NCI-H2196 (cell line): ENCODE data around the gene KRT71.

Source experiments
- DNase-seq: peaks from one replicate; lab custom pipeline; 2025; ENCODE audit not compliant: unreplicated experiment; lab: John Stamatoyannopoulos, UW

KRT71 gene

DNA sequence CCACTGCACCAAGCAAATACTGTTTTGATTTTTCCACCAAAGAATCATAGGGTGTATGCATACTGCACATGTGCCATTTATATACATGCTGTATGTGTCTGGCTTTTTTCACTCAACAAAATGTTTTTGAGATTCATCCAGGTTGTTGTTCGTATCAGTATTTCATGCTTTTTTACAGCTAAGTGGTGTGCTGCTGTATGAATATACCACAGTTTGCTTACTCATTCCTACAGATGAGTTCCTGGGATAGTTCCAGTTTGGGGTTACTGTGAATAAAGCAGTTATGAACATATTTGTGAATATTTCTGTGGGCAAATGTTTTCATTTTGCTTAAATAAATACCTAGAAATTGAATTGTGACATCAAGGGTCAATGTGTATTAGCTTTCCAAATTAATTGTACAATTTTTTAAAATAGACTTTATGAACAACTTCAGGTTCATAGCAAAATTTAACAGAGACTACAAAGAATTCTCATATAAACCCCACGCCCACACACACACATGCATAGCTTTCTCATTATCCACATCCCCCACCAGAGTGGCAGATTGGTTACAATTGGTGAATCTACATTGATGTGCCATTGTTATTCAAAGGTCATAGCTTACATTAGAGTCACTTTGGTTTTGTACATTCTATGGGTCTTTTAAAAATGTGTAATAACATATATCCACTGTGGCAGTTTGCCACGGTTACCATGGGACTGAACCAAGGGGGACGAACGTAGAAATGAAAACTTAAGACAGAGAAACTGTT, 53.0 kb downstream of the KRT71 start:
- no peak for DNase-seq

DNA sequence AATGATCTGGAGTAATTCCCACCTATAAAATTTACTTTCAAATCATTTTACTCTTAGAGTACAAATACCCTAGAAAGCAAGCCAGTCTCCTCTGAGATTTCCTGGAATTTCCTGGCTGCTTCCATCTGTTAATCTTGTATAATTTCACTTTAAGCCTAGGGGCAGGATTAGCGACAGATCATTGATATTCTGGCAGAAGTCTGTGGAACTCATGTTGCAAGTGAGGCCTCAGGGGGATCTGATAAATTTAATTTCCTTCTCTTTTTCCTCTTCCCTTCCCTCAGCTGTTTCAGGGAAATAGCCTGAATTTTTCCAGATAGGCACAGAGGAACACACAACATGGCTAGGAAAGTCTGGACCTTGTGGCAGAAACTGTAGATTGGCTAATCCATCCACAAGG, 54.0 kb downstream of the KRT71 start:
- no peak for DNase-seq

DNA sequence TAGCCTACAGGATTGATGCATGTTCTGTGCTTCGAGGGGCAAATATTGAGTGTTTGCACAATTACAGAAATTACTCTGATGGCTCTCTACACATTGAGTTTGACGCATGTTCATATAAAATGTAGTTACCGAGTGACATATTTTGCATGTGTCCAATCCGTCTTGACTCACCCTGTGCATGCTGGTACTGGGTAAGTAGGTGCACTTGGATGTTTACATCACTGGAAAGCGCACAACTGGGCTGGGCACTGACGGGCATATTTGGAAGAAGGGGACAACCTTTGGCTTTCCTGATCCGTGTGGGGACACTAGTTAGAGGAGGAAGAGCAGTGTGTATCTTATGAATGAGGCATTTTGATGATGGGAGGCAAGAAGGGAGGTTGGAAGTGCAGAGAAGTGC, 55.0 kb downstream of the KRT71 start:
- DNase-seq = no peak

DNA sequence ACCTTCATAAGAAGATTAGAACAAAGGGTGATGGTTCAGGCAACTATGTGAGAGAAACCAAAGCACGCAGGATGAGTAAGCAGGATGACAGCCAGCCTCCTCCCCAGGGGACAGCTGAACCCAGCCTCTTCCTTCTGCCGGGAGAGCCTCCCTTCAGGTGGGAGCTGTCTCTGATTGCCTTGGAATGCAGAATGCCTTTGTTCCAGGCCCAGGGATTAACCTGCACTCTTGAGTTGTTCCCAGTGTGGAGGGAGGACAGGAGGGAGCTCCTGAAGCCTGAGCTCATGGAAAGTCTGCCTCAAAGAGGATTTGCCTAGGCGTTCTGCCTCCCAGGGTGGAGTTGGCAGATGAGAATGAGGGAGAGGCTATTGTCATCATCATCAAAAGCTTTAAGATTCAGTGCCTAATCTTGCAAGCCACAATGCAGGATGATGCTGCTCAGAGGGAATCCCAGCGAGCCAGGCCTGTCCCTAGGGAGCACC, 56.3 kb downstream of the KRT71 start:
- no peak for DNase-seq

DNA sequence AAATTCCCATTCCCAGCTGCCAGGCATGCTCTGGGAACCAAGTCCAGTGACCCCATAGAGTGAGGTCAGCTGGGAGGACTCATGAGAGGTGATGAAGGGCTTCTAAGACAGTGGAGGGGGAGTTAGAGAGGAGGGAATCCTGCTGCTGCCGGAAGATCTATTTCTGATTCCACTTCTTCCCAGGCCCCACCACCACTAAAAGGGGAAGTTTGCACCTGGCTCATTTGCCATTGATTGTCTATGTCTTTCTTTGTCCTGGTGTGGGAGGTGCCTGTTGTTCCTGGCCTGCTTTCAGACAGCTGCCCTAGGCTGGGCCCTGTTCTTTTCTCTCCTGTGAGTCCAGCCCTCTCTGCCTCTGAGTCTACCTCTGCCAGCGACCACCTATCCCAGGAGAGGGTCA, 56.9 kb downstream of the KRT71 start:
- peak; percentile 48 for DNase-seq

DNA sequence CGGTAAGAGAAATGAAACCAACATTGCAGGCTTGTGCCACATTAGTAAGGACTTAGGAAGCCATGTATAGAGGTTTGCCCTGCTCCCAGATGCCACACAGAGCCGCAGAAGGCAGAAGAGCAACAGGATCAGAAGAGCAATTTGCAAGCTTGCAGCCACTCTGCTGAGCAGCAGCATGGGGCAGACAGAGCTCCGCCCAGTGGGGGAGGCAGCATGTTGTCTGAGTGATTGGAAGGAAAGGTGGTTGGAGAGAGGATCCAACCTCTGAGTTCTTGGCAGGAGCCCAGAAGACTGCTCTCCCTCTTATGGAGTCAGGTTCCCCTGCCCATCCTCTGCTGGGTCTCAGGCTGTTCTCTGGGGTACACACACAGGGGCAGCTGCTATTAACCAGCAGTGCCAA, 57.6 kb downstream of the KRT71 start:
- DNase-seq = peak; percentile 77

DNA sequence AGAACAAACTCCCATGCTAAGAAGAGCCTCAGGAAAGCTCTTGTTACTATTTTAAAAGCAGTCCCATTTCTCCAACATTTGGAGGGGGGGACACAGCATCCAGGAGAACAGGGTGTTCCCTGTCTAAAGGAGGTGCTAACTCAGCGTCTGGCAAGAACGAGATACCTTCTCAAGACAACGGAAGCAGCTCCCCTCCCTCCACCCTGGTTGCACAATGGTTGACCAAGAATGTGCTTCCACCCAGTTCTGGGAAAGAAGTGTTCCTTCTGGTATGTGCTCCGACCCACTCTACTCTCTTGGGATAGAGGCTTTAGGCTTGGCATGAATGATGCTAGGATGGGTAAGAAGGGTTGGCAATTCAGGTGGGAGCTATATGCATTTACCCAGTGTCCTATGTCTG, 58.4 kb downstream of the KRT71 start:
- no peak for DNase-seq

DNA sequence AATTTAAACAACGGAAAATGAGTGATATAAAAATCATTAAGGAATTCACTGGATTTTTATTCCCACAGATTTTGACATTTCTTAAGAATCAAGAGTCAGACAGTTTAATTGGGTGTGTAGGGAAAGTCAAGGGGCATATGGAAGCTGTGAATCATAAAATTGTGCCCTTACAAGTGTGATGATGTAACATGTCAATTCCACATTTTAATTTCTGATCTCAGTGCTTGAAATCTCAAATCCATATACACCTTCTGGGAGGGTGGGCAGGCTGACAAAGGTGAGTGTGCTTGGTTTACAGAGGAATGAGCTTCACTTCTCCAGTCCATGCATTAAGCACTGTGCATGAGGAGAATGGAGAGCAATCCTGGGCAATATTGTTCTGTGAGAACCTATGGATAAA, 58.8 kb downstream of the KRT71 start:
- no peak for DNase-seq
